ENCODE data around the gene PNPLA2.

The PNPLA2 gene

DNA sequence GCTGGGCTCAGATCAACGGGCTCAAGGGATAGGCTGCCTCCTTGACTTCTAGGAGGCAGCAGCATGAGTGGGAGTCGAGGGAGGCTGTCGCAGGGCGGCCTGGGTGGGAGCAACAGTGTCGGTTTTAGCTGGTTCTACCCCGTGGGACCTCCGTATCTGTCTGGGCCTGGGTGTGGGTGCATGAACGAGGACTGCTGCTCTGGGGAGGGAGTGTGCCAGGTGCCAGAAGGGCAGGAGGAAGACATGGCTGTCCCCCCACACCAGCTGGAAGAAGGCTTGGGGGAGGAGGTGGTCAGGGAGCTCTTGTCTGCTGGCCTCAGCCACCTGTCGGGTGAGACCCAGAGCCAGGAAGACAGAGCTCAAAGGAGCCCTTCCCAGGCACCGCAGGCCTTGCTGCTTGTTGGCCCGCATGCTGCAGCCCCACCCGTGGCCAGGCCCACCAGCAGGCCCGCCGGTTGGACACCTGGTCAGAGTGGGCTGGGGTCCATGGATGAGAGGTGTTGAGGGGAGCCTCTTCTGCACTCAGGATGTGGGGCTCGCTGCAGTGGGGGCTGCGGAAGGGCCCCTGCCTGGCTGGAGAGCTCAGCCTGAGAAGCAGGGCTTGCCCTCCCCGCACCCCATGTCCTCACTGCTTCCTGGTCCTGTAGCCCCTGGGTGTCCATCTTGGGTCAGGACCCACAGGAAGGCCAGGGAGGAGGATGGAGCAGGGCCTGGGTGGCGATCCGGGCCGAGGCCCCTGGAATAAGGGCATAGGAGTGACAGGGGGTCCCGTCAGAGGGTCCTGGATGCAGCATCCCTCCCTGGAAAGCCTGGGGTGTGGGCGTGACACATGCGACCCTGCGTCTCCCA lies 32.3 kb upstream of the PNPLA2 start:
- no peak for DNase-seq (ENCODE audit: low read depth in 2 of 2)

DNA sequence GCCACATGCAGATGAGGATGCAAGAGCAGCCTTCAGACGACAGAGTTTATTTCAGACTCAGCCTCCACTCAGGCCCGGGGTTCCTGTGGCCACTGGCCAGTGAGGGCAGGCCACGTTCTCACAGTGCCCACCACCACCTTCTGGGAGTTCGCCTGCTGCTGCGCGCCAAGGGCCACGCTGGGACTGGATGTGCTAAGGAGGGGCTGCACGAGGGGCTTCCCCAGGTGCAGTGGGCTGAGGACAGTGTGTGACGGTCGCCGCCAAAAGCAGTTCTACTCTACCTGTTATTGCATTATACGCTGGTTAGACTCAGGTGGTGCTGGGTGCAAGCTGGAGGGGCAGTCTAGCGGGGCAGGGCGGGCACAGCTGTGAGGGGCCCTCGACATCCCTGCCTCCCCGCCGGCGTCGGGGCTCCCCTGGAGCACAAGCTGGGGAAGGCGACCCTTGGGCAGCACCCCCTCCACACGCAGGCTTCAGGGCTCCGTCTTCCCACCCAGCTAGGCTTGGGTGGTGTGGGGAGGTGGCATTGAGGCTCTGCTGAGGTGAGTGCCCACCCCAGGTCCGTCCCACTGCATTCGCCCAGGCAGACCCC lies 31.5 kb upstream of the PNPLA2 start:
- no peak for DNase-seq (ENCODE audit: low read depth in 2 of 2)

DNA sequence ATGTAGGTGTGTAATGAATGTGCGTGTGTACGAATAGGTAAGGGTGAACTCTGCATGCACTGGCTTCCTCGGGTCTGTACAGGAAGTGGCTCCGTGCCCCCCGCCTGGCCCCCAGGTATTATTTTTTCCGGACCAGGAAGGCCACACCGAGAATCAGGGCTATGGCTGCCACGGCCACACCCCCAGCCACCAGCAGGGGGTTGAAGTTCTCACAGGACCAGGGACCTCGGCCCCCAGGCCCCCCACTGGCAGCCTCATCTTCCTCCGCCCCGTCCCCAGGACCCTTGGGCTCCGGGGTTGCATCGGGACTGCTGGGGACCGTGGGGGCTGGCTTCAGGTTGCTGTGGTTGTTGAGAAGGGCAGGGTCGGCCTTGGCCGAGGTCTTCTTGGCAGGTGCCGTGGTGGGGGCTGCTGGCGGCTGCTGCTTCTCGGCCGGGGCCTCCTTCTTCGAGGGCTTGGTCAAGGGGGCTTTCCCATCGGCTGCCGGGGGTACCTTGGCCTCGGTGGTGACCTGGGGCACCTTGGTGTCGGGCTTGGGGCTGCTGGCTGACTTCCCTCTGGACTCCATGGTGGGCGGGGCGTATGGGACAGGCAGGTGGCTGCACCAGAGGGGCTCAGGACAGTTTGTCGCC lies 30.6 kb upstream of the PNPLA2 start:
- DNase-seq (ENCODE audit: low read depth in 2 of 2), result no peak

DNA sequence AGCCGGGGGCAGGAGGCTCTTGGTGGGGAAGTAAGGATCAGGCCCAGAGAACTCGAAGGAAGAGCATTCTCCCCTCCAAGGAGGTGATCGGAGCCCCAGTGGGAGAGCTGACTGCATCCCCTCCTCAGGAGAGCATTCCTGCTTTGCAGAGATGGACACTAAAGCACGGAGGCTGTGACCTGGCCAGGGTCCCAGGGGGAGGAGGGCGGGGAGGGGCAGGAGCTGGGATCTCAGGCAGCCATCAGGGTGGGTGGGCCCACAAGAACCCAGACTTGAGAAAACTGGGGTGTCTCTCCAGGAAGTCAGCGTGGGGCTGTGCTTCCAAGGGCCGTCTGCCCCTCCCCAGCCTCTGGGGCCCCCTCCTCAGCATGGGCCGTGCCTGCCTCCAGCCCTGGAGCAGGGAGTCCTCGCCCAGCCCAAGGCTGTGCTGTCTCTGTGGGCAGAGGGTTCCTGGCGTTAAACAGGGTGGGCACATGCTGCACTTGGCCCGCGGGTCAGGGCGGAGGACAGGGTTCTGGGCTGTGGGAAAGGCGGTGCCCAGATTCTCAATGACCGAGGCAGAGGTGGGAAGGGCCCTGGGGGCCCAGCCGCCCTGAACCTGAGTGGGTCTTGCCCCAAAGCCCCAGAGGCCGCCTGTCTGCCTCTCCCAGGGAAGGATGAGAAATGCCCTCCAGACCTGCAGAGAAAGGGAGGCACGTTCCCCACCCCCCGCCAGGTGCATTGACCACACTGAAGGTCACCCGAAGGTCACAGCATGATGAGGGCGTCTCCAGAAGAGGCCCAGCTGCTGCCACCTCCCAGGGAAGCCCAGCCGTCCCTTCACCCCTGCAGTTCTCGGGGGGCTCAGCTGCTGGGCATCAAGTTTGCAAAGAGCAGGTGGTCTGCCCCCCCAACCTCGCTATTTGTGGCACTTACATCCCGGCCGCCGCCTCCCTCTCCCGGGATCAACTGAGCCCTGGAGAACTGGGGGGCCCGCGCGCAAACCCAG lies 29.5 kb upstream of the PNPLA2 start:
- no peak for DNase-seq (ENCODE audit: low read depth in 2 of 2)

DNA sequence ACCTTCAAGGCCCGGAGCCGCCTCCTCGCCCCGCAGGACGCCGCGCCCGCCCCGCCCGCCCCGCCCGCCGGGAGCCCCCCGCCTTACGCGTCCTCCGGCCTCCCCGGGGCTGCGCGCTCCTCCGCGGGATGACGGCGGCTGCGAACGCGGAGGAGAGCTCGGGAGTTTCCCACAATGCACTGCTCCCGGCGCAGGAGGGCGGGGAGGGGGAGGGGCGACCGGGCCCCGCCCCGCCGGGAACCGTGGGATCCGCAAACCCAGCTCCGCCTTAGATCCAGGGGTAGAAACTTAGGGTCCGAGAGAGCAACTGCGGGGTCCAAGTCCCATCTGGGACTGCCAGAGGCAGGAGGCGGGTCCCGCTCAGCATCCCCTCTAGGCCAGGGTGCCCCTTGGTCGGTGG lies 28.8 kb upstream of the PNPLA2 start, which contains the start of gene CEND1:
TSS of gene CEND1 (minus strand) at position 148 of the 400 bp plus-strand sequence. CDS start 1,514 bp downstream, outside the sequence.
- DNase-seq (ENCODE audit: low read depth in 2 of 2), result no peak

DNA sequence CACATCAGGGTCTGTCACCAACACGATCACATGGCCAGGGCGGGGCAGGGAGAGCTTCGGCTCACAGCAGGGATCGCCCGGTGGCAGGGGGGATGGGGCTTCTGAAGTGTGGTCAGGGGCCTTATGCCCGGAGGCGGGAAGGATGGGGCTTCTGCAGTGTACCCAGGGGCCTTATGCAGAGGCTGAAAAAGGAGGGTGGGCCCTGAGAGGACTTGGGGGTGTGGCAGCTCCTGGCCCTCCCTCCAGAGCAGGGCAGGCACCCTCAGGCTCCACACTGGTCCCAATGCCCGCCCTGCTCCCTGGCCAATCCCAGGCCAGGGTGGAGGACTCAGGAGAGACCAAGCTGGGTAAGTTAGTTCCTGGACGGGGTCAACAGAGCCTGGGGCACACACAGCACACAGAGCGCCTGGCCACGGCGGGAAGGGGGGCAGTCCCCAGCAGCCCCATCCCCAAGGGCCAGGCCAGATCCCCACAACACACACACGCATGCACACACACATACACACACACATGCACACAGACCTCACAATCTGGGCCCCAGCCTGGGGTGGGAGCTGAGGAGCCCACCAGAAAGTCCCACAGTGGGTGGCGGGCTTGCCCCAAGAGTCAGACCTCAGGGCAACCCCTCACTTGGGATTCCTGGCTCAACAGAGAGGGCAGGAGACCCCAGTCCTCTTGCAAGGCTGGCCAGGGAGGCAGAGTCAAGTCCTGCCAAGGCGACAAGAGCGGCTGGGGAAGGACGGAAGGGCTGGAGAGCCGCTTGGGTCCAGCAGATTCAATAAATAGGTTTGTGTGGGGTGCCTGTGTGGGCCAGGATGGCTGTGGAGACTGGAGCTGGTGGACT lies 27.8 kb upstream of the PNPLA2 start:
- DNase-seq (ENCODE audit: low read depth in 2 of 2), result no peak

DNA sequence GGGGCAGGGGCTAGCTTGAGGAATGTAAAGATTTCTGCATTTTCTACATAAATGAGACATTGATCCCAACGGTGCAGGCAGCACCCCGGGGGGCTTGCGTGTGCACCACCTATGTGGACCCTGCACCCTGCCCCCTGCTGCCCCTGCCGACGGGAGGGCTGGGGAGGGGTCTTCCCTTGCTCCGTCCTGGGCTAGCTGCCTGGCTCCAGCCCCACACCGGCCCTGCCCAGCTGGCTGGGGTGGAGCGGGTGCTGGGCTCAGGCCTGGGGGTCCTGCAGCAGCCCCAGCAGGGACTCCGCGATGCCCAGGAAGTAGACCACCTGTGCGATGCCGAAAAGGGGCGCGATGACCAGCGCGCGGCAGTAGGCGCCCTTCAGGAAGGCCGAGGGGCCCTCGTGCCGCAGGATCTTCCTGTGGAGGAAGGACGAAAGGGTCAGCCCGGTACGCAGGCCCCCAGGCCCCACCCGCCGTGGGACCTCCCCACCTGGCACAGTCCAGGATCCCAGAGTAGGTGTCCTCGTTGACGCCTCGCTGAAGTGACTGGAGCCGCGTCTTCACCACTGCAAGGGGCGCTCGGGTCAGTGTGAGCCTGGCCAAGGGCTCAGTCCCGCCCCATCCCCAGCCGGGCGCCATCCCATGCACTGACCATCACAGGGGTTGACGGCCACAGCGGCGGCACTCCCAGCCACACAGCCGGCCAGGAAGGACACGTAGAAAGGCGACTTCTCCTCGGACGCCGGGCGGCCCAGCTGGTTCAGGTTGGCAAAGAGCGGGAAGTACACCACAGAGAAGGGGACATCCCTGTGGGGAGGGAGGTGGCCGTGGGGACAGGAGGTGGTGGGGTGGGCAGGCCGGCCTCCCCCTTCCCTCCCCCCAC lies 26.8 kb upstream of the PNPLA2 start:
- DNase-seq (ENCODE audit: low read depth in 2 of 2), result no peak

DNA sequence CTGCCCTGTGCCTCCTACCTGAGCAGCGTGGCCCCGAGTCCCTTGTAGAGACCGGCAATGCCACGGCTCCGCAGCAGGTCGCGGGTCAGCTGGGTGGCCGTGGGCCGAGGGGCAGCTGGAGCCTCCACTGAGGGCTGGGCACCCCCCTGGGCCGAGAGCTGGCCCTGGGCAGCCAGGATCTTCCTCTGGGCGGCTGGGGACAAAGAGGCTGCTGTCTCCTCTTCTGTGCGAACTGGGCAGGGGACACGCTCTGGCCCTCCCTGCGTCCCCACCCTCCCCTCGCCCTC lies 26.2 kb upstream of the PNPLA2 start:
- no peak for DNase-seq (ENCODE audit: low read depth in 2 of 2)

DNA sequence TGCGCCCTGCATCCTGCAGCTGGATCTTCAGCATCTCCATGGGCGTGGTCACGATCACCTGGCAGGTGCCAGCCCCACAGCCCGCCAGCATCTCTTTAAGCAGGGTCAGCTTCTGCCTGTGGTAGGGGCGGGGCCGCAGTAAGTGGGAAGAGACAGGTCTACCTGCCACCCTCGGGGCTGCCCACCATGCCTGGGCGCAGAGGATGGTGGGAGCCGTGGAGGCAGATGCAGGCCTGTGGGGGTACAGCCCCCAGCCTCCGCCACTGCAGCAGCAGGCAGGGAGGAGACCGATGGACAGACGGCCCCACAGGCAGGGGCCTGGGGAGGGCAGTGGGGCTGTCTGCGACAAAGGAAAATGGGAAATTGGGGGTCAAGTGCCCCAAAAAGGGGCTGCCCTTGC lies 25.8 kb upstream of the PNPLA2 start:
- no peak for DNase-seq (ENCODE audit: low read depth in 2 of 2)

DNA sequence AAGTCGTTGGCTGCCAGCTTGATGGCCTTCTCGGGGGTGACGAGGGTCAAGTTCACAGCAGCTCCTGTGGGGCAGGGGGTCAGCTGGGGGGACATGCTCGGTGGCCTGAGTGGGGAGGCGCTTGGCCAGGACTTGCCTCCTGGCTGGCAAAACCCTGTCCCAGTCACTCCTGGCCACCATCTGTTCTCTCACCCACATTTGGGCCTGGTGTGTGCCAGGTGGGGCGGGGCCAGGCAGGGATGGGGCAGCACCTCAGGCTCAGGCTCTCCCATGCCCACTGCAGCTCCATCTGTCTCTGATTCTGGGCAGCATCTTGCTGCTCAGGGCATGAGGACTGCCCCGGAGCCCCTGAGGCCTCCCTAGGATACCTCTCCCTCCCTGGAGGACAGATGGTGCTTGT lies 25.2 kb upstream of the PNPLA2 start:
- no peak for DNase-seq (ENCODE audit: low read depth in 2 of 2)

DNA sequence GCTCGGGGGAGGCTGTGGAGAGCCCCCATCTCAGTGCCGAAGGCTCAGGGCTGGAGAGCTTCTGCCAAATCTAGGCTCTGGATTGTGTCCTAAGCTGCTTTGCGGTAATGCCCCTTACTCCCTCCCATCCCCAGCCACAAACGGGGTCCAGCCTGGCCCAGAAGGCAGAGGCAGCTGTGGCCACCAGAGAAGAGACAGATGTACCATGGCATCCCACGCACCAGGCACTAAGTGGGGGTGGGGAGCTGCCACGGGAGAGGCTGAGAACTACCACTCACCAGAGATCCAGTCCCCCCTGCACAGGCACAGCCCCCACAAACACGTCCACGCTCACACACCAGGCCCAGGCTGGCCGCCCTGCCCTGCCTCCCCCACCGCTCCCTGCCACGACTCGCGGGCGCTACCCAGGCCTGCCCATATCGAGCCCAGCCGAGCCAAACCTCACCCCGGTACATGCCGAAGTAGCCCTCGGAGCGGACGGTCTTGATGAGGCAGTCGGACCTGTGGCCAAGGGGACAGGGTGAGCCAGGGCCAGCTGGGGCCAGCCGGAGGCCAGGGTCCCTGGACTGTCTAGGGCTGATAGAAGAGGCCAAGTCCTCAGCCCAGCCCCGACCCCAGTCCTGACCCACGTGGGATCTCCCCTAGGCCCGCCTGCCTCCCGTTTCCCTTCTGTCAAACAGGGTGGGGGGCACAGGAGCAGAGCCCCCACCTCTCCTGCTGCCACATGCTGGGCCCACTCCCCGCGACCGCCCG lies 24.5 kb upstream of the PNPLA2 start:
- DNase-seq (ENCODE audit: low read depth in 2 of 2), result no peak

DNA sequence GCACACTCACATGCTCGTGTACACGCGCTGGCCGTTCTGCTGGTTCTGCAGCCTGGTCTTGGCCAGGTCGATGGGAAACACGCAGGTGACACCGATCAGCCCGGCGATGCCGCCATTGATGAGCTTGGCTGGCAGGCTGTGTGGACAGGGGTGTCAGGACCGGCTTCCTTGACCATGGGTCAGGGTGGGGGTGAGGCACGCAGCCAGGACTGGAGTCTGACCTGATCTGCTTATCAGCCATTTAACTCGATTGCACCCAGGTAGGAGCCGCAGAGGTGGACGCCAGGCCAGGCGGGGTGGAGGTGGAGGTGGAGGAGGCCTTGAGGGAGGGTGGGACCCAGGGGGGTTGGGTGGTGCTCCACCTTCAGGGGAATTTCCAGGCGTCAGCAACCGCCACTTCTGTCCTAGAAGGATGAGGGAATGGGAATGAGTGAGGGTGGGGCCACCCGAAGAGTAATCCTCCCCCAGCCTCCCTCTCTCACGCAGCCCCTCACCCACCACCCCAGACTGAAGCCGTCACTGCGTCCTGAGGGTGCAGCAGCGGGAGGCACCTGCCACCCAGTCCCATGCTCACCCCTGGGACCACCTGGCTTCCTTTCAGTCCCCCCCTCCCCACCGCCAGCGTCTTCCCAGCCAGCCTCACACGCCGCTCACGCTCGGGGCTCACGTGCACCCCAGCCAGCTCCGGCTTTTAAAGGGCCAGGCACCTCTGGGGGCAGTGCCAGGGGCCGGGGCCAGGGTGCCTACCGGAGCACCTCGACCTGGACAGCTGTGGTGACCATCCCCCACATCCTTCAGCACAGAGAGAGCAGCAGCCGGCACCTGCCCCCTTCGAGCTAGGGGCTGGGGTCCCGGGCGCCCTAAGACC lies 23.7 kb upstream of the PNPLA2 start:
- DNase-seq (ENCODE audit: low read depth in 2 of 2), result no peak

DNA sequence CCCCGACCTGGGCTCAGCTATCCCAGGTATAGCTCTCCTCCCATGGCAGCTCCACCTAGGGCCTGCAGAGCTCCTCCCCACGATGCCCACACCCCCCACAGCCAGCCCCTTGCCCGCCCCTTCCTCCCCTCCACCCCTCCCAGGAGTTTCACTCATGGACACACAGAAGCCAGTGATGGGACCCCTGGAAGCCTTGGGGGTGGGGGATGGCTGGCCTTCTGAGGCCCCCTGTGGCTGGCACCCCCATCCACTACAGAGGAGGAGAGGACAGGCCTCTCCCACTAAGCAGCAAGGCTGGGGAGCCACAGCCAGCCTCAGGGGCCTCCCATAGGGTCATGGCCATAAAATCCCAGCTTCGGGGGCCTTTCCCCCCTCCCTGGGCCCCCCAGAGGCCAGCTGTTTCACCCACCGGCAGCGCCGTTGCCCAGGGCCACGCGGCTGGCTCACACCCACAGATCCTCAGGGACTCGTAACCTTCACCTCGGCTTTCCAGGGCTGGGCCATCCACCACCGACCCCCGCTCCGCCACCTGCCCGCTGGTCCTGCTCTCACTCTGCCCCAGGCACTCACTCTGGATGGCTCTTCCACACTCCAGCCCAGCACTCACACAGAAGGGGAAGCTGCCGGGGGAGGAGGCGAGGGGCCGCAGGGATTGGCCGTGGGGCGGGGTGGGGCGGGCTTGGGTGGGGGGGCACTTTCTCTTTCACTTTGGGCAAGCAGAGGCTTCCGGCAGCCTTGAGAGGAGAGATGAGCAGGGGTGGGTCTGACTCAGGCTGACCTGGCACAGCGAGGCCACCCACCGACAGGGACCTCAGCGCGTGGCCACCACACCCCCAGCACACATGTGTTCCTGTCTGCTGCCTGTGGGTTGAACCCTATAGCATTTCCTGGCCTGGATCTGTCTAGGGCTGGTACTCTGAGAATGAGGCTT lies 22.8 kb upstream of the PNPLA2 start:
- DNase-seq (ENCODE audit: low read depth in 2 of 2), result peak; percentile 83 to 87

DNA sequence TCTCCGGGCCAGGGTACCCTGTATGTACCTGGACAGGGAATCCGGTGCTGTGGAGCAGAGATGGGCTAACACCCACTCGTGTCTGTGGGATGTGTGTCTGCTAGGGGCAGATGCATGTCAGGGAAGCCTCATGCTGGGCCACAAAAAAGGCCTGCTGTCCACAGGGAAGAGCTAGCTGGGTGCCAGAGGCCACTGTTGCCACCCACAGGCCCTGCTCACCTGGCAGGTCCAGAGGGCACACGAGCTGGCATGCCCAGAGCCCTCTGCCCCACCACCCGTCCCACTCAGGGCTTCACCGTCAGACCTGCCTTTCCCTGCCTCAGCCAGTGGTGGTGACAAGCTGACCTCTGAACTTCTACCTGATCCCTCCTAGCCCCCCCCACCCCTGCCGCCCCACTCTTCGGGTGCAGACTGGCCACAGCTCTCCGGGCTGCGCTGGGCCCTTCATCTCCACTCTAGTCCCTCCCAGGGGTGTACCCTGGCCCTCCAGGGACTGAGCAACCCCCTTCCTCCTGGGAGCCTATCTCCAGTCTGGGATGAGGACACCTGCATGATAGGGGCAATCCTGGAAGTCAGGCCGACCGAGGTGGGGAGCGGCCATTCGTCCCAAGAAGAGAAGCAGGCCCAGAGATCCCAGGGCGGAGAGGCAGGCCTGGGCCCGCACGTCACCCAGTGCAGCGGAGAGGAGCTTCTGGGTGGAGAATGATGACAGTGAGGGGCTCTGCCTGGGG lies 22.0 kb upstream of the PNPLA2 start:
- DNase-seq (ENCODE audit: low read depth in 2 of 2), result no peak

DNA sequence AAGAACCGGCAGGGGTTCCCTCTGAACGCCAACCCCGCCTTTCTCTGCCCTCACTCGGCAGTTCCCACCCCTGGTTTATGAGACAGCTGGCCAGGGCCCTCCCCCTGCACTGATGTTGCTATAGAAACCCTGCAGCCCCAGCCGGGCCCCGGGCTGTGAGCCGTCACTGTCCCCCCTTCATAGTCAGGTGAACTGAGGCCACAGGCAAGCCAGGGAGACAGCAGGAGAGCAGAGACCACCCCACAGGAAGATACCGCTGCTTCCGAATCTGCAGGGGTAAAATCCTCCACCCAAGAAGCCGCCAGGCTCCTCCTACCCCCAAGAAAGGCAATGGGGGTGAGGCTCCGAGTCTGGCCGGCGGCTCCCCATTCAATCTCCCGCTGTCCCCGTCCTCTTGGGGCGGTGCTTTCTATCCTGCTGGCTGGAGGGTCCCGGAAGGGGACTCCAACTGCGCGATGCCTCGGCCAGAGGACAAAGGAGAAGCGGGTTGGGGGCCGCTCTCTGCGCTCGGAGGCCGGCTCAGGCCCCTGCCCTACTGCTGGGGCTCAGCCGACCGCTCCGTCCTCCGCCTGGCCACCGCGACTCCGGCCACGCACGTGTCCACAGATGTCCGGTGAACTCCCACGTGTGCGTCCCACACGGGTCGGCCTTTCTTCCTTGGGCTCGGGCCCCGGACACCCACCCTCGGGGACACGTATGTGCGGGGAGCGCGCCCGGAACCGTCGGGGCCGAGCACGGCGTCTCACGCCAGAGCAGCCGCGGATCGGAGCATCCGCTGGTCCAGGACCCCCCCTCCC lies 21.2 kb upstream of the PNPLA2 start:
- peak; percentile 68 to 69 for DNase-seq (ENCODE audit: low read depth in 2 of 2)
